GM23338 (cell line): ENCODE data around the gene MRPS15. TPM values are rescaled to one million over a fixed set of nuclear protein-coding genes. Genes with fewer than 3 reads are reported as not detected.

ENCODE experiments used
- ATAC-seq: fragments of 200-7000 bp; cut with Tn5 transposase; 3 replicates; pipeline ENCODE4 v1.9.1; 2020
- DNase-seq: peaks from one replicate; pipeline ENCODE4 v3.0.0-alpha.2; 2015; ENCODE audit warnings: low spot score
- H2AFZ ChIP-seq: fragments of 200-600 bp; sonication (generic); 2 replicates; pipeline ENCODE4 v1.8.0; 2016; ENCODE audit warnings: antibody characterized with exemption, mild to moderate bottlenecking, moderate library complexity
- H3F3A ChIP-seq: fragments of 200-600 bp; sonication (generic); replicated peaks from 2 replicates; pipeline ENCODE4 v1.8.0; 2017; ENCODE audit warnings: antibody characterized with exemption, mixed run types, low read depth
- H3K27ac ChIP-seq: fragments of 200-600 bp; sonication (generic); 2 replicates; pipeline ENCODE4 v1.6.1; 2016; ENCODE audit warnings: low read depth
- H3K27me3 ChIP-seq: fragments of 200-600 bp; sonication (generic); 2 replicates; pipeline ENCODE4 v1.8.0; 2016; ENCODE audit warnings: mild to moderate bottlenecking, mixed run types, moderate library complexity; ENCODE audit not compliant: insufficient read depth
- H3K36me3 ChIP-seq: fragments of 200-600 bp; sonication (generic); 2 replicates; pipeline ENCODE4 v1.8.0; 2016; ENCODE audit warnings: mild to moderate bottlenecking; ENCODE audit not compliant: insufficient read depth
- H3K4me1 ChIP-seq: fragments of 200-600 bp; sonication (generic); 2 replicates; pipeline ENCODE4 v1.8.0; 2016; ENCODE audit warnings: mild to moderate bottlenecking, moderate library complexity; ENCODE audit not compliant: insufficient read depth
- H3K4me2 ChIP-seq: fragments of 200-600 bp; sonication (generic); 2 replicates; pipeline ENCODE4 v1.7.1; 2017; ENCODE audit warnings: mixed run types
- H3K4me3 ChIP-seq: fragments of 200-600 bp; sonication (generic); 2 replicates; pipeline ENCODE4 v1.6.1; 2016; ENCODE audit warnings: mixed run types
- H3K79me2 ChIP-seq: fragments of 200-600 bp; sonication (generic); replicated peaks from 2 replicates; pipeline ENCODE4 v1.8.0; 2017; ENCODE audit warnings: mild to moderate bottlenecking; ENCODE audit not compliant: insufficient read depth
- H3K9me2 ChIP-seq: fragments of 200-600 bp; sonication (generic); 2 replicates; pipeline ENCODE4 v1.8.0; 2017; ENCODE audit not compliant: insufficient read depth
- H4K20me1 ChIP-seq: fragments of 200-600 bp; sonication (generic); replicated peaks from 2 replicates; pipeline ENCODE4 v1.8.0; 2017; ENCODE audit warnings: mild to moderate bottlenecking; ENCODE audit not compliant: insufficient read depth
- H3K27ac Mint-ChIP-seq: 2 replicates; pipeline ENCODE4 v1.8.0; 2020; ENCODE audit warnings: inconsistent platforms, mild to moderate bottlenecking, moderate library complexity, mixed read lengths
- H3K27me3 Mint-ChIP-seq: 3 replicates; pipeline ENCODE4 v1.8.0; 2022; ENCODE audit warnings: low read depth, mild to moderate bottlenecking, moderate library complexity, mixed read lengths, inconsistent platforms; ENCODE audit not compliant: insufficient read depth, poor library complexity
- H3K36me3 Mint-ChIP-seq: 3 replicates; pipeline ENCODE4 v1.8.0; 2021; ENCODE audit warnings: low read depth, mild to moderate bottlenecking, inconsistent platforms, moderate library complexity, mixed read lengths
- H3K4me1 Mint-ChIP-seq: 3 replicates; pipeline ENCODE4 v1.8.0; 2020; ENCODE audit warnings: mild to moderate bottlenecking, inconsistent platforms, mixed read lengths
- H3K4me3 Mint-ChIP-seq: 3 replicates; pipeline ENCODE4 v1.8.0; 2021; ENCODE audit warnings: moderate library complexity, mild to moderate bottlenecking, inconsistent platforms, mixed read lengths
- H3K9me3 Mint-ChIP-seq: 3 replicates; pipeline ENCODE4 v1.8.0; 2020; ENCODE audit warnings: moderate library complexity, mild to moderate bottlenecking, inconsistent platforms, mixed read lengths
- CREB1 ChIP-seq: fragments of 250-450 bp; sonication (Bioruptor Pico); IDR thresholded peaks from 2 replicates; pipeline ENCODE4 v1.5.0; 2020; ENCODE audit warnings: low read depth, mild to moderate bottlenecking, moderate library complexity
- EZH2 ChIP-seq: fragments of 200-600 bp; sonication (generic); IDR thresholded peaks from one replicate; pipeline ENCODE4 v1.8.0; 2017; ENCODE audit warnings: antibody characterized with exemption, mild to moderate bottlenecking, low read depth; ENCODE audit not compliant: unreplicated experiment
- JUNB ChIP-seq: IDR thresholded peaks from one replicate; pipeline ENCODE4 v1.6.1; 2016; ENCODE audit warnings: antibody characterized with exemption; ENCODE audit not compliant: unreplicated experiment
- STAT1 ChIP-seq: IDR thresholded peaks from one replicate; pipeline ENCODE4 v1.6.1; 2016; ENCODE audit warnings: antibody characterized with exemption; ENCODE audit not compliant: unreplicated experiment
- ZNF462 ChIP-seq: fragments of 250-450 bp; sonication (Bioruptor Pico); IDR thresholded peaks from 2 replicates; pipeline ENCODE4 v1.5.0; 2020; ENCODE audit warnings: mild to moderate bottlenecking, moderate library complexity
- polyA plus RNA-seq: library from polyadenylated mRNA; unstranded; fragments of >200 nt; fragmentation: Nextera tagmentation; extraction: Ambion mirVana; gene quantifications from 2 replicates; pipeline ENCODE4 v1.2.1, GENCODE V29; 2016
- total RNA-seq: library from RNA; depleted of rRNA; stranded (reverse); fragments of >200 nt; shearing (Covaris generic); gene quantifications from 2 replicates; pipeline ENCODE4 v1.2.3, GENCODE V29; 2014

MRPS15 gene
- total and polyA plus RNA-seq, 2 experiments from 2014 or later, result 105 to 311 TPM

DNA sequence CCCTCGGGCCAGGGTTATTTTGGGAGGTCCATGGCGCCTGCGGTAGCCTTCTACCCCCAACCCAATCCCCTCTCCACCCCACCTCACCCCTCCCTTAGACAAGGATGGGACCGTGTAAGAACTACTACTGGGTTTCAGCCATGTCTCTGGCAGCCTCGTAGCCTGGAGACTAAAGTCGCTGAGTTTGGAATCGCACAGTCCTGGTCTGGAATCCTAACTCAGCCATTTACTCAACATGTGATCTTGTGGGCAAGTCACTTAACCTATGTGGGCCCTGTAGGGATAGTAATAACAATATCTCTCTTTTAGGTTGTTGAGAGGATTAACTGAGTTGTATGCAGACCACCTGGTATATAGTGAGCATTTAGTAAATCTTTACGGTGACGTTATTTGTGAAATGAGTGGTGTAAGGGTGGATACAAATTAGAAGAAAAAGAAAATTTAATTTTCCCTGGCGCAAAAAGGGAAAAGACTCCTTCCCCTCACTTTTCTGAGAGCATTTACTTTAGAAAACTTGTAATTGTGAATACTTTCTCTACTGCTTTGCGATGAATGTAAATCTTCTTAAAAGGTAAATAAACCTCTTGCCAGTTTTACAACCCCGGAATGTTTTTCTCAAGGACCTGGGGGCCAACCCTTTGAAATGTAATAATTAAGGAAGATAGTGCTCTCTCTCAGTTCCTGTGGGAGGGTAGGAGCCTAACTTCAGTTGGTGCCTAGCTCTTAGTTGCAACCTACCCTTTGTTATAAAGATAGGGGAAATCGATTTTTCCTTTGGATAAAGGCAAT lies 615 bp upstream of the MRPS15 start:
- no peak overlapping the region; the same call in 1 of the 2 replicates for H2AFZ ChIP-seq
- H3K27ac ChIP-seq, result peak overlapping the region; percentile 40; the same call in 1 of the 2 replicates
- Mint-ChIP-seq H3K4me1 (peaks cover 23% of the 10 kb centered on the region), H3K27me3 (peaks cover 42% of the 10 kb centered on the region), H3K9me3 (no peaks in the 10 kb centered on the region), H3K36me3 (peaks cover 30% of the 10 kb centered on the region), H3K4me3 (peak overlapping the region; percentile 97), H3K27ac (peak overlapping the region; percentile 98)
- H3K27me3 ChIP-seq, result peaks cover 50% of the 10 kb centered on the region
- no peaks in the 10 kb centered on the region for H3K9me2 ChIP-seq
- peaks cover 5% of the 10 kb centered on the region for H3F3A ChIP-seq
- H3K36me3 ChIP-seq, result peaks cover 12% of the 10 kb centered on the region; the same call in 1 of the 2 replicates
- 0 out of 2 replicates have a peak, but pooled peaks cover 5% of the 10 kb centered on the region for H4K20me1 ChIP-seq
- ATAC-seq, result peak; percentile 77
- TF ChIP-seq EZH2 (no peak), ZNF462 (CRISPR knock-in tag) (no peak), STAT1 (no peak), CREB1 (no peak), JUNB (no peak)
- peaks cover 7% of the 10 kb centered on the region; the same call in 1 of the 2 replicates for H3K79me2 ChIP-seq
- DNase-seq, result peak; percentile 67
- peaks cover 12% of the 10 kb centered on the region; the same call in 1 of the 2 replicates for H3K4me1 ChIP-seq
- H3K4me2 ChIP-seq, result peak overlapping the region; percentile 75
- H3K4me3 ChIP-seq, result peak overlapping the region; percentile 99
